K562 (cell line): Measurements from ENCODE around the gene RBBP7. TPM values are rescaled to one million over a fixed set of nuclear protein-coding genes. Genes with fewer than 3 reads are reported as not detected.

Experiments
- C11orf30 ChIP-seq: fragments of 450-650 bp; IDR thresholded peaks from 2 replicates; pipeline ENCODE4 v1.6.1; 2016; ENCODE audit warnings: low read depth, mild to moderate bottlenecking
- EHMT2 ChIP-seq: fragments of 450-650 bp; IDR thresholded peaks from 2 replicates; pipeline ENCODE4 v1.6.1; 2018; ENCODE audit warnings: antibody characterized with exemption
- ELF1 ChIP-seq: fragments of 200-800 bp; sonication (Bioruptor generic); IDR thresholded peaks from 2 replicates; pipeline ENCODE4 v1.6.1; 2016; ENCODE audit warnings: missing genetic modification characterization, missing compliant biosample characterization
- HMGXB4 ChIP-seq: sonication (generic); formaldehyde crosslinking; IDR thresholded peaks from 2 replicates; pipeline ENCODE4 v1.8.1; 2023; ENCODE audit warnings: mild to moderate bottlenecking, missing genetic modification reagents
- HOMEZ ChIP-seq: fragments of 250-450 bp; sonication (Bioruptor Pico); IDR thresholded peaks from 2 replicates; pipeline ENCODE4 v1.4.0; 2020; ENCODE audit warnings: mild to moderate bottlenecking, moderate library complexity
- MAFG ChIP-seq: fragments of 450-650 bp; conservative IDR thresholded peaks from 2 replicates; pipeline ENCODE4 v1.6.1; 2016; ENCODE audit warnings: missing genetic modification characterization, missing compliant biosample characterization
- NFE2 ChIP-seq: IDR thresholded peaks from 2 replicates; pipeline ENCODE4 v1.6.1; 2014; ENCODE audit warnings: antibody characterized with exemption, low read depth
- RAD21 ChIP-seq, 2 experiments: fragments of 250-450 bp in 1 of 2; fragments of 450-650 bp in 1 of 2; sonication (Bioruptor Pico) in 1 of 2; formaldehyde crosslinking in 1 of 2; IDR thresholded peaks in 1 of 2; conservative IDR thresholded peaks in 1 of 2; 2 replicates each; pipeline versions ENCODE4 v1.4.0 to v1.8.0; 2020 to 2022; ENCODE audit warnings: mild to moderate bottlenecking in 2 of 2, moderate library complexity in 1 of 2
- SIN3B ChIP-seq: fragments of 450-650 bp; IDR thresholded peaks from 2 replicates; pipeline ENCODE4 v1.6.1; 2017; ENCODE audit warnings: low read depth, mild to moderate bottlenecking, moderate library complexity
- SMAD4 ChIP-seq: fragments of 250-450 bp; sonication (Bioruptor Pico); conservative IDR thresholded peaks from 2 replicates; pipeline ENCODE4 v1.8.0; 2021; ENCODE audit warnings: inconsistent platforms, mild to moderate bottlenecking, moderate library complexity
- TCFL5 ChIP-seq: fragments of 250-450 bp; sonication (Bioruptor Pico); conservative IDR thresholded peaks from 2 replicates; pipeline ENCODE4 v1.6.1; 2021; ENCODE audit warnings: mild to moderate bottlenecking, moderate library complexity, matching md5 sums
- TSHZ1 ChIP-seq: fragments of 250-450 bp; sonication (Bioruptor Pico); IDR thresholded peaks from 2 replicates; pipeline ENCODE4 v1.4.0; 2020; ENCODE audit warnings: mild to moderate bottlenecking, moderate library complexity
- ZNF23 ChIP-seq: fragments of 250-450 bp; sonication (Bioruptor Pico); IDR thresholded peaks from 2 replicates; pipeline ENCODE4 v1.4.0; 2020; ENCODE audit warnings: mild to moderate bottlenecking
- ZNF407 ChIP-seq: fragments of 450-650 bp; IDR thresholded peaks from 2 replicates; pipeline ENCODE4 v1.6.1; 2016; ENCODE audit warnings: low read depth
- polyA plus RNA-seq, 8 experiments: library from polyadenylated mRNA; depleted of rRNA in 4 of 8; stranded (reverse) in 5 of 8; unstranded in 3 of 8; fragments of >200 nt; fragmentation: Nextera tagmentation in 2 of 8; fragmentation: Illumina TruSeq in 1 of 8; extraction: Ambion mirVana in 2 of 8; extraction: Trizol in 1 of 8; gene quantifications; 2 replicates each; pipeline versions ENCODE4 v1.2.1 to v1.2.3, GENCODE V29; 2011 to 2014; ENCODE audit warnings: inconsistent platforms in 1 of 8, missing spikeins in 1 of 8
- total RNA-seq, 7 experiments: library from RNA; depleted of rRNA in 6 of 7; stranded (reverse); fragments of >200 nt in 6 of 7; fragmentation: Illumina TruSeq in 2 of 7; extraction: Trizol in 2 of 7; gene quantifications; 2 replicates each; pipeline versions ENCODE4 v1.2.1 to v1.2.3, GENCODE V29; 2011 to 2021; ENCODE audit warnings: low replicate concordance in 1 of 7

RBBP7 gene
- total and polyA plus RNA-seq, 9 of the 15 experiments (the other 6 are each of a cell fraction or from before 2014, with no cell fraction given): 79.0 to 364 (median 182) TPM

- no peak for TF ChIP-seq HMGXB4 (CRISPR knock-in tag)
- TF ChIP-seq NFE2: peak; percentile 94
- no peak for TF ChIP-seq TCFL5 (CRISPR knock-in tag)
- no peak for TF ChIP-seq SIN3B
- TF ChIP-seq ELF1 (tag): no peak
- TF ChIP-seq SMAD4 (CRISPR knock-in tag): no peak
- peak; percentile 86 for TF ChIP-seq MAFG (tag)
- no peak for TF ChIP-seq ZNF23 (CRISPR knock-in tag)
- TF ChIP-seq HOMEZ: no peak
- TF ChIP-seq EHMT2: no peak
- peak; percentile 49 to 61 for TF ChIP-seq RAD21 (CRISPR knock-in tag; conservative IDR thresholded peaks at IDR 0.05 in 1 of 2, IDR thresholded peaks at IDR 0.05 in 1 of 2)
- no peak for TF ChIP-seq ZNF407
- TF ChIP-seq C11orf30: peak; percentile 61
- no peak for TF ChIP-seq TSHZ1 (CRISPR knock-in tag)
Observed at GRCh38 chrX:16826207-16826606, 44.0 kb downstream of the RBBP7 start (continued).
